Stimulated activated CD4-positive, alpha-beta T cell treated with anti-CD3 and anti-CD28 coated beads, Interleukin-15, amount 100 ng/mL, for 1 hour (primary cell): ENCODE results near the gene HPS5.

Experiments used
- DNase-seq, 2 donors: peaks; one replicate each; pipeline ENCODE4 v3.0.0-alpha.2; 2020; ENCODE audit warnings: low read depth in 1 of 2, low spot score in 1 of 2

The HPS5 gene

DNA sequence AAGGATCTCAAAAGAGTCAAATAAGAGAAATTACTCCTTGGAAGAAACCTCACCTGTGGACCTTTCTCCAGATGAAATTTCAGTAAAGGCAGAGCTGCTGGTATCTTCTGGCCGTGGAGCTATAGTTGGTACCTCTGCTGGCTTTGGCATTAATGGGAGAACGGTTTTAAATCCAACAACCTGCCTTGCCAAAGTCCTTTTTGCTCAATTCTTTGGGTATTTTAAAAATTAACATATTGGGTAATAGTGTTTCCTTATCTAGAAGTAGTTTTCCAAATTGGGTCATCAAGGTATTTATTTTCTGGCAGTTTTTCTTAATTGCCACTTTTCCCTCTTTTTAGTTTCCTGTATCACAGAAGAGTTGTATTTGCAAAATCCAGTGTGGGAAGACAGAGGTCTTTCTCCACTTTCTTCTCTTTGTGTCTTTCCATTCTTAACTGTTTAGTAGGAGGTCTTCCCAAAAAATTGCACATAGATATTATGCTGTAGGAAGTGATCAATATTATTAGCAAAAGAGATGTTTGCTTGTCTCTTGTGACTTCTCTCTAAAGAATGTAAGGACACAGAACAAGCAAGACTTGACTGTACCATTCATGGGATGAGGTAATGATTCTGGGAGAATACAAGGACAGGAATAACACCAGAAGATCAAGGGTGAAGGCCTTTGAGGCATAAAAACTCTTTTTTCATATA, 85.1 kb downstream of the HPS5 start, which contains the start of gene SAA4:
Gene SAA4, minus strand, starts transcription at position 139 of the 693 bp plus-strand sequence. CDS start 876 bp downstream, outside the sequence.
- no peak for DNase-seq

DNA sequence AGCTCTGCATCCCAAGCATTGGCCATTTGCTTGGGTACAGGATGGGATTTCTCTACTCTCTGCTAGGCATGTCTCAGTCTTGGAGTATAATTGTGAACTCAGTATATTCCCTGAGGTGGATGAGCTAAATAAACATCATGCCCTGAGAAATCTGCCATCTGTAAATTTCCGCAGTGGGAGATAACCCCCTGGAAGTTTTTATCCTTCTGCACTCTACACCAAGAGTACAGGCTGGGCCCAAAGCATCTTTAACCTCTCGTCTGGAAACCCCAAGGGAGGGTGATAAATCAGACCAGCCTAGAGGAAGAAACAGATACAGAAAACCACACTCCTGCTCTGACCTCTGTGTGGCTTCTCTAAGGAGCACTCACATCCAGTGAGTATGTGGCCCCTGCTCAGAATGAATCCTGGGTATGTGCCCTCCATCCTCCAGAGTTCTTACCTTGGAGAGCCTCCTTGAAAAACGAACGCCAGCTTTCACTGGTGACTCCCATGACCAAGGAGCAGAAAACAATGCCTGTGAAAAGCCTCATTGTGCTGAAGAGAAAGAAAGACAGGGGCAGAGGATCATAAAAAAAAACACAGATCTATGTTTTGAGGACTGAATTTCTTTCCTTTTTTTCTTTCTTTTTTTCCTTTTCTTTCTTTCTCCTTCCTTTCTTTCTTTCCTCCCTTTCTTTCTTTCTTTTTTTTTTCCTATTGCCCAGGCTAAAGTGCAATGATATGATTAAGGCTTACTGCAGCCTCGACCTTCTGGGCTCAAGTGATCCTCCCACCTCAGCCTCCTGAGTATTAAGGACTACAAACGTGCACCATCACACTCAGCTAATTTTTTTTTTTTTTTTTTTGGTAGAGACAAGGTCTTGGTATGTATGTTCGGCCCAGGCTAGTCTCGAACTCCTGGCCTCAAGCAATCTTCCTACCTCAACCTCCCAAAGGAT, 86.3 kb downstream of the HPS5 start:
- no peak for DNase-seq

DNA sequence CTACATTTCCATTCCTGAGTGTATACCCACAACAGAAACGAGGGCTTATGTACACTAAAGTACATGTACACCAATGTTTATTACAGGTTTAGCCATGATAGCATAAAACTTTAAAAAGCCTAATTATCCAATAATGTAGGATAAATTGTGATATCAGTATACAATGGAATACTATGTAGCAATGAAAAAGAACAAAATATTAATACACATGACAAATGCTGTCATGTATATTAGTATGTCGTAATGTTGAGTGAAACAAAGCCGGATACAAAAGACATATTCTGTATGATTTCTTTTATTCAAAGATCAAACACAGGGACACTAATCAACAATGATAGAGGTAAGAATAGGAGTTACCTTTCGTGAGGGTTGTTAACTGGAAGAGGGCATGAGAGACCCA, 88.0 kb downstream of the HPS5 start:
- no peak for DNase-seq

DNA sequence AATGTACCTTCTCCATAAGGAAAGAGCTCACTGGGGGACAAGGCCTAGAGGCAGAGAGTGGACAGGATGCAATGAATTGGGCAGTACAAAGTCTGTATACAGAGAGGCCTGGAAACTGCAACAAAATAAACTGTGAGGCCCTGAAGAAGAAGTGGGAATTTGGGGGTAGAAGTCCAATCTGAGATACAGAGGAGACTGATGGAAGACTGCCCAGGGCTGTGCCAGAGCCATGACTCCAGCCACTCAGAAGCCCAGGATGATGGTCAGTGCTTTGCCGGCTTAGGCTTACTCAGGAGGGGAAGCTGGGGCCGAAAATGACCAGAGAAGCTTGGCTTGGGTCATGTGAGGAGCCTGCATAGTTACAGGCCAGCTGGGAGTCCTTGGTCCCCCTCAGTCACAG, 91.1 kb downstream of the HPS5 start:
- DNase-seq, result no peak

DNA sequence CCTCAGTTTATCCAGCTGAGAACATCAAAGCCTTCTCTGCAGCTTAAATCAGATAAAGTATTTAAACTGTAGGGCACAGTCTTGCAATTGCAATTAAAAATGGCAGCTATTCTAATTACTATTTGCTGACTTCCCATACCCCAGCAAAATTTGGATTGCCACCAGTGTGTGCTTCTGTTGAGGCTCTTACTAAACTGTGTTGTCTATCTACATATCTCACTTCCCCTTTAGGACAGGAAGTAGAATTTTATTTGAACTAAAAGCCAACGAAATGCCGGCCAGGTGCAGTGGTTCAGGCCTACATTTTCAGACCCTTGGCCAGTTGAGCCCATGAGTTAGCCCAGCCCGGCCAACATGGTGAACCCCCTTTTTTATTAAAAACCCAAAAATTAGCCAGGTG, 92.4 kb downstream of the HPS5 start:
- DNase-seq, result no peak
